Neural cell (in vitro differentiated cells): ENCODE results near the gene SMCO4. TPM values are rescaled to one million over a fixed set of nuclear protein-coding genes. Genes with fewer than 3 reads are reported as not detected.

Experiments used
- H2AFZ ChIP-seq: fragments of 200-600, 300-800 bp; sonication (generic), shearing (Covaris generic); 2 replicates; pipeline ENCODE4 v1.6.0; 2014; ENCODE audit warnings: low read depth, mild to moderate bottlenecking, antibody characterized with exemption, low read length, moderate library complexity
- H3F3A ChIP-seq: fragments of 200-600 bp; shearing (Covaris generic); 2 replicates; pipeline ENCODE4 v1.6.1; 2016; ENCODE audit warnings: mild to moderate bottlenecking, moderate library complexity, mixed read lengths, antibody characterized with exemption, low read length; ENCODE audit not compliant: insufficient read depth, poor library complexity, severe bottlenecking
- H3K27ac ChIP-seq: fragments of 200-600, 300-800 bp; sonication (generic), shearing (Covaris generic); 2 replicates; pipeline ENCODE4 v1.5.1; 2014; ENCODE audit warnings: mild to moderate bottlenecking, low read length, moderate library complexity
- H3K27me3 ChIP-seq: fragments of 300-800, 200-600 bp; sonication (generic), shearing (Covaris generic); 2 replicates; pipeline ENCODE4 v1.6.0; 2014; ENCODE audit warnings: mild to moderate bottlenecking, low read depth, low read length, moderate library complexity; ENCODE audit not compliant: insufficient read depth
- H3K36me3 ChIP-seq: fragments of 300-800, 200-600 bp; sonication (generic), shearing (Covaris generic); 2 replicates; pipeline ENCODE4 v1.5.1; 2014; ENCODE audit warnings: mild to moderate bottlenecking, antibody characterized with exemption, low read length, moderate library complexity; ENCODE audit not compliant: insufficient read depth
- H3K4me2 ChIP-seq: fragments of 300-800, 200-600 bp; sonication (generic), shearing (Covaris generic); 2 replicates; pipeline ENCODE4 v1.6.0; 2014; ENCODE audit warnings: mild to moderate bottlenecking, low read length
- H3K4me3 ChIP-seq: fragments of 300-800, 200-600 bp; sonication (generic), shearing (Covaris generic); 2 replicates; pipeline ENCODE4 v1.5.1; 2014; ENCODE audit warnings: mild to moderate bottlenecking, low read length, moderate library complexity
- H3K79me2 ChIP-seq: fragments of 200-600 bp; shearing (Covaris generic); replicated peaks from 2 replicates; pipeline ENCODE4 v1.6.0; 2014; ENCODE audit warnings: mild to moderate bottlenecking, low read length, moderate library complexity; ENCODE audit not compliant: insufficient read depth
- H3K9ac ChIP-seq: fragments of 300-800, 200-600 bp; sonication (generic), shearing (Covaris generic); 2 replicates; pipeline ENCODE4 v1.6.1; 2016; ENCODE audit warnings: mild to moderate bottlenecking, low read length, mixed read lengths
- H3K9me2 ChIP-seq: fragments of 200-600 bp; shearing (Covaris generic); 2 replicates; pipeline ENCODE4 v1.6.1; 2016; ENCODE audit warnings: mild to moderate bottlenecking, low read length, mixed read lengths; ENCODE audit not compliant: insufficient read depth
- H3K9me3 ChIP-seq: fragments of 200-600, 300-800 bp; sonication (generic), shearing (Covaris generic); 2 replicates; pipeline ENCODE4 v1.6.1; 2016; ENCODE audit warnings: mild to moderate bottlenecking, mixed run types, low read length, moderate library complexity, mixed read lengths
- H4K20me1 ChIP-seq: fragments of 200-600 bp; shearing (Covaris generic); 2 replicates; pipeline ENCODE4 v1.6.1; 2016; ENCODE audit warnings: mild to moderate bottlenecking, mixed run types; ENCODE audit not compliant: insufficient read depth
- CTCF ChIP-seq: fragments of 450-650 bp; IDR thresholded peaks from 2 replicates; pipeline ENCODE4 v1.5.1; 2014; ENCODE audit warnings: antibody characterized with exemption, mild to moderate bottlenecking, moderate library complexity; ENCODE audit not compliant: poor library complexity, severe bottlenecking
- EP300 ChIP-seq: fragments of 450-650 bp; conservative IDR thresholded peaks from 2 replicates; pipeline ENCODE4 v1.6.1; 2014; ENCODE audit warnings: antibody characterized with exemption, mild to moderate bottlenecking, moderate library complexity; ENCODE audit not compliant: poor library complexity, severe bottlenecking
- EZH2 ChIP-seq: fragments of 200-600, 300-800 bp; shearing (Covaris generic), sonication (generic); IDR thresholded peaks from 2 replicates; pipeline ENCODE4 v1.6.1; 2014; ENCODE audit warnings: antibody characterized with exemption, low read length, borderline replicate concordance, mild to moderate bottlenecking; ENCODE audit not compliant: insufficient read depth, poor library complexity, severe bottlenecking
- MXI1 ChIP-seq: fragments of 450-650 bp; conservative IDR thresholded peaks from 2 replicates; pipeline ENCODE4 v1.6.1; 2014; ENCODE audit warnings: antibody characterized with exemption, mild to moderate bottlenecking; ENCODE audit not compliant: poor library complexity, severe bottlenecking
- POLR2AphosphoS5 ChIP-seq: IDR thresholded peaks from 2 replicates; pipeline ENCODE4 v1.6.1; 2012
- RAD21 ChIP-seq: fragments of 450-650 bp; conservative IDR thresholded peaks from 2 replicates; pipeline ENCODE4 v1.6.1; 2014; ENCODE audit warnings: antibody characterized with exemption, mild to moderate bottlenecking, moderate library complexity
- REST ChIP-seq: IDR thresholded peaks from 2 replicates; pipeline ENCODE4 v1.6.1; 2012; ENCODE audit warnings: borderline replicate concordance
- SMC3 ChIP-seq: fragments of 450-650 bp; conservative IDR thresholded peaks from 2 replicates; pipeline ENCODE4 v1.6.1; 2014; ENCODE audit warnings: antibody characterized with exemption, mild to moderate bottlenecking, moderate library complexity; ENCODE audit not compliant: poor library complexity
- TAF1 ChIP-seq: IDR thresholded peaks from 2 replicates; pipeline ENCODE4 v1.6.1; 2012; ENCODE audit warnings: low read depth
- polyA plus RNA-seq: library from polyadenylated mRNA; depleted of rRNA; stranded (reverse); fragments of >200 nt; gene quantifications from 2 replicates; pipeline ENCODE4 v1.2.3, GENCODE V29; 2014

SMCO4 gene
- polyA plus RNA-seq, 1 donor from 2014 or later: 10.0 TPM

GRCh38 chr11:93537767-93538261 is 5.4 kb downstream of the SMCO4 start:
- Histone ChIP-seq H2AFZ (no peak overlapping the region), H3K4me3 (no peak overlapping the region), H3K9ac (no peak overlapping the region), H3K9me2 (no peaks in the 10 kb centered on the region), H3K4me2 (no peak overlapping the region), H3F3A (no peaks in the 10 kb centered on the region), H3K27me3 (no peaks in the 10 kb centered on the region), H3K79me2 (peaks cover 9% of the 10 kb centered on the region), H3K9me3 (no peaks in the 10 kb centered on the region), H3K36me3 (no peaks in the 10 kb centered on the region), H3K27ac (no peak overlapping the region), H4K20me1 (no peaks in the 10 kb centered on the region)
- TF ChIP-seq REST (no peak), EP300 (no peak), CTCF (no peak), SMC3 (no peak), TAF1 (no peak), POLR2AphosphoS5 (no peak), EZH2 (no peak), RAD21 (no peak), MXI1 (no peak)

- Histone ChIP-seq H4K20me1 (no peaks in the 10 kb centered on the region), H3K9me2 (no peaks in the 10 kb centered on the region), H3K27me3 (no peaks in the 10 kb centered on the region), H3K4me3 (no peak overlapping the region), H3K27ac (no peak overlapping the region), H3K4me2 (no peak overlapping the region), H3F3A (no peaks in the 10 kb centered on the region), H3K9ac (no peak overlapping the region), H2AFZ (no peak overlapping the region), H3K79me2 (peaks cover 9% of the 10 kb centered on the region), H3K9me3 (no peaks in the 10 kb centered on the region), H3K36me3 (no peaks in the 10 kb centered on the region)
- TF ChIP-seq SMC3 (no peak), EZH2 (no peak), TAF1 (no peak), CTCF (no peak), RAD21 (no peak), MXI1 (no peak), POLR2AphosphoS5 (no peak), EP300 (no peak), REST (no peak)
Measured at GRCh38 chr11:93537049-93537448, 6.1 kb downstream of the SMCO4 start.
